Liver (tissue), 9 donors: ENCODE results near the gene FGF1. TPM values are rescaled to one million over a fixed set of nuclear protein-coding genes. Genes with fewer than 3 reads are reported as not detected.

ENCODE experiments used
- DNase-seq: peaks from one replicate; pipeline ENCODE4 v3.0.0-alpha.2; 2017; ENCODE audit warnings: low spot score
- H3K27ac ChIP-seq, 2 donors: one replicate each; pipeline ENCODE4 v1.7.0; 2013; ENCODE audit warnings: inconsistent platforms in 2 of 2, low read length in 2 of 2, control low read depth in 1 of 2, low read depth in 1 of 2, mild to moderate bottlenecking in 1 of 2
- H3K27me3 ChIP-seq, 4 donors: one replicate each; pipeline versions ENCODE4 v1.6.1 to v1.7.0; 2013; ENCODE audit warnings: low read length in 3 of 4, inconsistent platforms in 1 of 4, mild to moderate bottlenecking in 1 of 4, moderate library complexity in 1 of 4; ENCODE audit not compliant: control insufficient read depth in 4 of 4, insufficient read depth in 4 of 4
- H3K36me3 ChIP-seq, 4 donors: one replicate each; pipeline versions ENCODE4 v1.6.1 to v1.7.0; 2013; ENCODE audit warnings: low read length in 3 of 4, mild to moderate bottlenecking in 3 of 4, low read depth in 1 of 4, moderate library complexity in 1 of 4; ENCODE audit not compliant: control insufficient read depth in 4 of 4, insufficient read depth in 3 of 4
- H3K4me1 ChIP-seq, 4 donors: one replicate each; pipeline versions ENCODE4 v1.6.1 to v1.7.0; 2013; ENCODE audit warnings: low read length in 3 of 4, mild to moderate bottlenecking in 3 of 4, moderate library complexity in 1 of 4; ENCODE audit not compliant: control insufficient read depth in 4 of 4, insufficient read depth in 4 of 4
- H3K4me3 ChIP-seq, 3 donors: one replicate each; pipeline versions ENCODE4 v1.6.1 to v1.7.0; 2013; ENCODE audit warnings: low read length in 3 of 3, control low read depth in 1 of 3, low read depth in 1 of 3, mild to moderate bottlenecking in 1 of 3
- H3K9ac ChIP-seq, 2 donors: one replicate each; pipeline ENCODE4 v1.7.0; 2013; ENCODE audit warnings: low read length in 2 of 2, mild to moderate bottlenecking in 2 of 2, moderate library complexity in 2 of 2, control low read depth in 1 of 2, low read depth in 1 of 2
- H3K9me3 ChIP-seq, 4 donors: one replicate each; pipeline versions ENCODE4 v1.6.1 to v1.7.0; 2013; ENCODE audit warnings: low read length in 3 of 4; ENCODE audit not compliant: control insufficient read depth in 4 of 4
- GABPA ChIP-seq, 2 donors: IDR thresholded peaks in 1 of 2; conservative IDR thresholded peaks in 1 of 2; 2 replicates each; pipeline ENCODE4 v1.6.1; 2016; ENCODE audit warnings: antibody characterized with exemption in 2 of 2, mild to moderate bottlenecking in 1 of 2, moderate library complexity in 1 of 2
- HNF4A ChIP-seq, 2 donors: conservative IDR thresholded peaks; 2 replicates each; pipeline ENCODE4 v1.6.1; 2016; ENCODE audit warnings: antibody characterized with exemption in 2 of 2, mild to moderate bottlenecking in 2 of 2
- JUND ChIP-seq, 2 donors: IDR thresholded peaks; 2 replicates each; pipeline ENCODE4 v1.6.1; 2016; ENCODE audit warnings: antibody characterized with exemption in 2 of 2
- RAD21 ChIP-seq, 2 donors: IDR thresholded peaks; 2 replicates each; pipeline ENCODE4 v1.6.1; 2016; ENCODE audit warnings: antibody characterized with exemption in 2 of 2, mild to moderate bottlenecking in 2 of 2
- RXRA ChIP-seq, 2 donors: IDR thresholded peaks; 2 replicates each; pipeline ENCODE4 v1.6.1; 2017 to 2018; ENCODE audit warnings: antibody characterized with exemption in 2 of 2, mild to moderate bottlenecking in 1 of 2
- SP1 ChIP-seq: IDR thresholded peaks from 2 replicates; pipeline ENCODE4 v1.6.1; 2018; ENCODE audit warnings: antibody characterized with exemption, mild to moderate bottlenecking
- YY1 ChIP-seq: IDR thresholded peaks from 2 replicates; pipeline ENCODE4 v1.6.1; 2016; ENCODE audit warnings: antibody characterized with exemption, mild to moderate bottlenecking
- WGBS: extraction: QIAGEN DNeasy Blood & Tissue Kit; methylation state at CpG from one replicate; pipeline ENCODE4 v1.1.7; 2013; 5-methylcytosine and 5-hydroxymethylcytosine counted together
- polyA plus RNA-seq, 2 donors: library from polyadenylated mRNA; stranded (reverse) in 1 of 2; unstranded in 1 of 2; fragments of 200-250 nt in 1 of 2; fragments of >200 nt in 1 of 2; fragmentation: Nextera tagmentation in 1 of 2; extraction: Ambion mirVana in 1 of 2; gene quantifications; one replicate each; pipeline versions ENCODE4 v1.2.1 to v1.2.3, GENCODE V29; 2013 to 2015
- total RNA-seq, 2 donors: library from RNA; depleted of rRNA; stranded (reverse); fragments of >200 nt; gene quantifications; one replicate each; pipeline ENCODE4 v1.2.3, GENCODE V29; 2014
- TF ChIP-seq, protein P1 (sequence below): IDR thresholded peaks from 2 replicates; pipeline ENCODE4 v1.6.1; 2016; ENCODE audit warnings: antibody characterized with exemption
- TF ChIP-seq, protein P2 (sequence below): fragments of 150-350 bp; IDR thresholded peaks from 2 replicates; pipeline ENCODE4 v1.5.1; 2017; ENCODE audit warnings: improper control_type of control experiment, low read depth, low read length; ENCODE audit not compliant: missing input control
- donor health status: healthy.
- donor health status: healthy.
- donor health status: healthy.
- donor health status: healthy.
- donor health status: healthy.

The FGF1 gene
- total and polyA plus RNA-seq, 4 donors: 0.05 to 0.25 (median 0.16) TPM

DNA sequence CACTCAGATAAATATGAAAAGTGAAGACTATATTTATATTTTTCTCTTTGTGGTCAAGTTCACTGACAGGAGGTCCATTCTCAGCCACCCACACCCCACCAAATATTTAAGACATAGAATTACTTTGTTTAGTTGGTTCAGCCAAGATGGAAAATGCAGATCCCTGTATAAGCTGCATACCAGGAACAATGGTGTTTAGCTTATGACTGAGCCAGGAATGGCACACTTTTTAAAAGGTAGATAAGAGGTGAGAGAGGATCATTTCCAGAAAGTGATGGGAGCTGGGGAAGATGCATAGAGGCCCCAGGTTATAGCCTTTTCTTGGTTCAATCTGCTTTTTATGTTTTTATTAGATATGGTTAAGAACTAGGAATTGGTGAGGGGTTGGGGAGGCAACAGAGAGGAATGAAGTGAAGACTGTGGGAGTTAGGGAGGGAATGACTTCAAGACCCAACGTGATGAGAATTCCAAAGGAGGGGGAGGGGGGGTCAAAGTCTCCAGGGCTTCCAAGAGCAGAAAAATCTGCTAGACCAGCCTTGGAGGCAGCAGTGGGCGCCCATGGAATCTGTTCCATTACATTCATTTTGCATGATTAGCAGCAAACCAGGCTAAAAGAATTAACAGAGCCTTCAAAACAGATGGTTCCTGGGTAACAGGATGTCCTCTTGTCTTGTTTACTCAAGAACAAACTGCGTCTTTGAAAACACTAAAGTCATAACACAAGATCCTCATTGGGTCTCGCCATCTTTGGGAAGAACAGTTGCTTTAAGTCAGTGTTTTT lies 95.2 kb downstream of the FGF1 start:
- peak; percentile 20 for TF ChIP-seq SP1
- no peak for TF ChIP-seq RXRA (IDR thresholded peaks at IDR 0.05)
- H3K9ac ChIP-seq: no peak overlapping the region
- peaks cover 0 to 2% (median 0%) of the 10 kb centered on the region in 4 donors for H3K27me3 ChIP-seq
- no peaks in the 10 kb centered on the region for H3K4me1 ChIP-seq
- no peaks in the 10 kb centered on the region for H3K36me3 ChIP-seq
- no peak overlapping the region for H3K27ac ChIP-seq
- no peak overlapping the region for H3K4me3 ChIP-seq
- no peak for DNase-seq
- no peaks in the 10 kb centered on the region for H3K9me3 ChIP-seq
- 66% methylated on average over 4 of the region's 4 CpGs for WGBS

DNA sequence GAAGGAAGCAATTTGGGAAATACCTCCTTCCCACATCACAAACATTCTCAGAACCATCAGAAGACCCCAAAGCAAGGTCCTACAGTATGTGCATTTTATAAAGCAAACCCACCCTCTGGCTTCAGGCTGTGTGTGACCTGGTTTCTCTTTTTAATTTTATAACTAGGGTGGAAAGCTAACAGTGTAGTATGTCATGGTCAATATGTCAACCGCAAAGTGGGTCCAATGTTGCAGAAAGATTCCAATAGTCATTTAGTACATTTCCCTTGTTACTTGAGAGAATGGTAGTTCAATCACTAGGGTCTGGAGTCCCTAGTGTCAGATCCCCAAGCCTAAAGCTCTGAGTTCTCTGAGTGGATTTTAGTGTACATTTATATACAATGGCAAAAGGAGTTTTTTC lies 96.2 kb downstream of the FGF1 start:
- H3K4me3 ChIP-seq: no peak overlapping the region
- no peak overlapping the region for H3K9ac ChIP-seq
- TF ChIP-seq HNF4A (conservative IDR thresholded peaks at IDR 0.05) (no peak), GABPA (IDR thresholded peaks at IDR 0.05 in 1 of 2, conservative IDR thresholded peaks at IDR 0.05 in 1 of 2) (no peak), JUND (IDR thresholded peaks at IDR 0.05) (no peak), YY1 (no peak)
- TF ChIP-seq, protein P1, sequence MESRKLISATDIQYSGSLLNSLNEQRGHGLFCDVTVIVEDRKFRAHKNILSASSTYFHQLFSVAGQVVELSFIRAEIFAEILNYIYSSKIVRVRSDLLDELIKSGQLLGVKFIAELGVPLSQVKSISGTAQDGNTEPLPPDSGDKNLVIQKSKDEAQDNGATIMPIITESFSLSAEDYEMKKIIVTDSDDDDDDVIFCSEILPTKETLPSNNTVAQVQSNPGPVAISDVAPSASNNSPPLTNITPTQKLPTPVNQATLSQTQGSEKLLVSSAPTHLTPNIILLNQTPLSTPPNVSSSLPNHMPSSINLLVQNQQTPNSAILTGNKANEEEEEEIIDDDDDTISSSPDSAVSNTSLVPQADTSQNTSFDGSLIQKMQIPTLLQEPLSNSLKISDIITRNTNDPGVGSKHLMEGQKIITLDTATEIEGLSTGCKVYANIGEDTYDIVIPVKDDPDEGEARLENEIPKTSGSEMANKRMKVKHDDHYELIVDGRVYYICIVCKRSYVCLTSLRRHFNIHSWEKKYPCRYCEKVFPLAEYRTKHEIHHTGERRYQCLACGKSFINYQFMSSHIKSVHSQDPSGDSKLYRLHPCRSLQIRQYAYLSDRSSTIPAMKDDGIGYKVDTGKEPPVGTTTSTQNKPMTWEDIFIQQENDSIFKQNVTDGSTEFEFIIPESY: no peak
- TF ChIP-seq, protein P2, sequence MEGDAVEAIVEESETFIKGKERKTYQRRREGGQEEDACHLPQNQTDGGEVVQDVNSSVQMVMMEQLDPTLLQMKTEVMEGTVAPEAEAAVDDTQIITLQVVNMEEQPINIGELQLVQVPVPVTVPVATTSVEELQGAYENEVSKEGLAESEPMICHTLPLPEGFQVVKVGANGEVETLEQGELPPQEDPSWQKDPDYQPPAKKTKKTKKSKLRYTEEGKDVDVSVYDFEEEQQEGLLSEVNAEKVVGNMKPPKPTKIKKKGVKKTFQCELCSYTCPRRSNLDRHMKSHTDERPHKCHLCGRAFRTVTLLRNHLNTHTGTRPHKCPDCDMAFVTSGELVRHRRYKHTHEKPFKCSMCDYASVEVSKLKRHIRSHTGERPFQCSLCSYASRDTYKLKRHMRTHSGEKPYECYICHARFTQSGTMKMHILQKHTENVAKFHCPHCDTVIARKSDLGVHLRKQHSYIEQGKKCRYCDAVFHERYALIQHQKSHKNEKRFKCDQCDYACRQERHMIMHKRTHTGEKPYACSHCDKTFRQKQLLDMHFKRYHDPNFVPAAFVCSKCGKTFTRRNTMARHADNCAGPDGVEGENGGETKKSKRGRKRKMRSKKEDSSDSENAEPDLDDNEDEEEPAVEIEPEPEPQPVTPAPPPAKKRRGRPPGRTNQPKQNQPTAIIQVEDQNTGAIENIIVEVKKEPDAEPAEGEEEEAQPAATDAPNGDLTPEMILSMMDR: no peak
- no peak overlapping the region for H3K27ac ChIP-seq
- WGBS: 96% methylated on average over 1 of the region's 1 CpG
- peaks cover 0 to 2% (median 0%) of the 10 kb centered on the region in 4 donors for H3K27me3 ChIP-seq
- H3K9me3 ChIP-seq: no peaks in the 10 kb centered on the region
- H3K4me1 ChIP-seq: no peaks in the 10 kb centered on the region
- H3K36me3 ChIP-seq: no peaks in the 10 kb centered on the region
- no peak for DNase-seq

DNA sequence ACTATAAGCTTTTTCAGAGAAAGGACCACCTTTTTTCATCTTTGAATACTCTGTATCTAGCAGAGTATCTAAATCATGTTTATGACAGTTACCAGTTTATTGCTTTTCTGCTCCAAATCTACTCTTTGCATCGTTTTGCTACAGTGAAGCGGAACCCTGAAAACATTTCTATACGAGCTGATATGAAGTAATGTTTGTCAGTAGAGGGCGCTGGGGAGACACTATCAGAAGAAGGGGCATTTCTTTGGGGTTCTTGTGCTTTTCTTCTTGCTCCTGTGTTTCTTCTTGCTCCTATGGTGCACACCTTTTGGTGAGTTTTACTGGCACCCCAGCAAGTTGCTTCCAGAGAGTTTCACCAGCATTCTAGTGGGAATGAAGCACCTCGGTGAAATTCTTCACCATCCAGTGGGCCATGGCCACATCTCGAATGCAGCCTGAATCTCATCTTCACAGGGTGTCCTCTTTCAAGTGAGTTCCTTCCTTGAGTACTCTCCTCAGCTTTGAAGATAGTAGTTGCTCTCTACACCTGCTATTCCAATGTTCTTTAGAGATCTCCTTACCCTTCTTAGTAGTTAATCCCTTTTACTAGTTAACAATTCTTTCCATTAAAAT lies 98.4 kb downstream of the FGF1 start:
- Histone ChIP-seq H3K4me3 (no peak overlapping the region), H3K27me3 (peaks cover 0 to 2% (median 0%) of the 10 kb centered on the region in 4 donors), H3K4me1 (no peaks in the 10 kb centered on the region), H3K36me3 (no peaks in the 10 kb centered on the region), H3K27ac (no peak overlapping the region), H3K9me3 (no peaks in the 10 kb centered on the region), H3K9ac (no peak overlapping the region)
- WGBS: 53% methylated on average over 6 of the region's 6 CpGs
- peak; percentile 62 to 68 for TF ChIP-seq RAD21 (IDR thresholded peaks at IDR 0.05)
- no peak for TF ChIP-seq SP1
- no peak for DNase-seq
